A673 (cell line): ENCODE data around the gene SERPINC1. TPM values are rescaled to one million over a fixed set of nuclear protein-coding genes. Genes with fewer than 3 reads are reported as not detected.

Experiments used
- BruUV-seq: library from RNA; stranded (reverse); fragments of 400-500 nt; replicated peaks from 2 replicates; lab custom pipeline; 2021; lab: Mats Ljungman, UMichigan
- CTCF ChIA-PET: fragments of 300-600 bp; sonication (Branson Sonifier 250); formaldehyde crosslinking; loops from one replicate; lab custom pipeline; 2022; ENCODE audit warnings: antibody characterized with exemption; lab: Charles Lee
- POLR2A ChIA-PET: fragments of 300-600 bp; sonication (Branson Sonifier 250); formaldehyde crosslinking; loops from one replicate; lab custom pipeline; 2022; ENCODE audit warnings: antibody characterized with exemption; ENCODE audit not compliant: low non-redundant PET; lab: Charles Lee
- DNase-seq: peaks from one replicate; pipeline ENCODE4 v3.0.0-alpha.2; 2015; ENCODE audit warnings: low spot score
- H3K27ac ChIP-seq: fragments of 200-600 bp; sonication (generic); 2 replicates; pipeline ENCODE4 v1.5.1; 2016; ENCODE audit warnings: mixed run types, low read depth, mild to moderate bottlenecking, mixed read lengths, antibody characterized with exemption, low read length; ENCODE audit not compliant: poor library complexity, severe bottlenecking
- H3K27me3 ChIP-seq: fragments of 200-600 bp; sonication (generic); replicated peaks from 2 replicates; pipeline ENCODE4 v1.6.1; 2017; ENCODE audit warnings: mixed run types, low read depth, mild to moderate bottlenecking, mixed read lengths, antibody characterized with exemption, low read length; ENCODE audit not compliant: insufficient read depth, poor library complexity
- H3K36me3 ChIP-seq: fragments of 200-600 bp; sonication (generic); 2 replicates; pipeline ENCODE4 v1.6.1; 2016; ENCODE audit warnings: mixed run types, mild to moderate bottlenecking, mixed read lengths, antibody characterized with exemption, low read length; ENCODE audit not compliant: insufficient read depth, poor library complexity, severe bottlenecking
- H3K4me1 ChIP-seq: fragments of 200-600 bp; sonication (generic); 2 replicates; pipeline ENCODE4 v1.6.1; 2017; ENCODE audit warnings: mixed run types, mild to moderate bottlenecking, mixed read lengths, antibody characterized with exemption, low read length; ENCODE audit not compliant: insufficient read depth, poor library complexity, severe bottlenecking
- H3K4me3 ChIP-seq: fragments of 200-600 bp; sonication (generic); 2 replicates; pipeline ENCODE4 v1.5.1; 2016; ENCODE audit warnings: low read depth, mixed run types, mild to moderate bottlenecking, mixed read lengths, low read length; ENCODE audit not compliant: poor library complexity, severe bottlenecking
- H3K9me3 ChIP-seq: fragments of 200-600 bp; sonication (generic); 2 replicates; pipeline ENCODE4 v1.6.1; 2016; ENCODE audit warnings: mixed run types, low read depth, mild to moderate bottlenecking, mixed read lengths, antibody characterized with exemption, low read length; ENCODE audit not compliant: poor library complexity, severe bottlenecking
- CTCF ChIP-seq: fragments of 300-800, 200-600 bp; sonication (generic); conservative IDR thresholded peaks from 2 replicates; pipeline ENCODE4 v1.5.1; 2017; ENCODE audit warnings: low read depth, mild to moderate bottlenecking, antibody characterized with exemption, low read length, moderate library complexity, mixed read lengths
- EZH2 ChIP-seq: fragments of 200-600 bp; sonication (generic); IDR thresholded peaks from 2 replicates; pipeline ENCODE4 v1.6.1; 2017; ENCODE audit warnings: borderline replicate concordance, low read depth, mild to moderate bottlenecking, mixed read lengths, antibody characterized with exemption, low read length; ENCODE audit not compliant: poor library complexity, severe bottlenecking
- intact Hi-C: fragments of 100-400 bp; cut with micrococcal nuclease; formaldehyde crosslinking; loops from one replicate; pipeline ENCODE4 v1.10.0; 2022; ENCODE audit not compliant: unreplicated experiment
- total RNA-seq: library from RNA; stranded (reverse); gene quantifications from 2 replicates; pipeline ENCODE4 v1.2.3, GENCODE V29; 2021

The SERPINC1 gene
- total RNA-seq, 1 experiment from 2014 or later = not detected

DNA sequence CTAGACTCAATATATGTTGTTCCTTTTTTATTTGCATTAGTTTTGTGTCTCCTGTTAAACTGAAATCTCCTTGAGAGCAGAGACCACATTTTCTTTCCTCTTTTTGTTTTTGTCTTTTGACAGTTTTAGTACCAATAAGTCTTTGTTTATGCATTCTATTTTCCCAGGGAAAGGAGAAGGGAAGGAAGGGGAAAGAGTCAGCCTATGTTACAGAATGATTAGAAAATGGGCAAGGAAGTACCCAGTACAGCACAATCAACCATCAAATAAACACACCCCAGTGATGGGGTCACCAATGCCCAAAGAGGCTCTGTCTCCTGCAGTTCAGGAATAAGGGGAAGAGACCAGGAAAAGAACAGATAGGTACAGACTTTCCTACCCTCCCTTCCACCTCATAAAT is 38.9 kb downstream of the SERPINC1 start:
- Histone ChIP-seq H3K27me3 (no peaks in the 10 kb centered on the region), H3K27ac (no peak overlapping the region), H3K36me3 (peaks cover 10% of the 10 kb centered on the region), H3K4me3 (no peak overlapping the region), H3K9me3 (no peaks in the 10 kb centered on the region), H3K4me1 (no peaks in the 10 kb centered on the region)
- BruUV-seq = no TSS peak
- DNase-seq = no peak
- no peak for TF ChIP-seq CTCF
- no peak for TF ChIP-seq EZH2
- intact Hi-C loops = no loop called here
- POLR2A ChIA-PET = no interaction called here
- CTCF ChIA-PET = no interaction called here

- peaks cover under 1% of the 10 kb centered on the region for H3K4me1 ChIP-seq
- intact Hi-C loops = no loop called here
- H3K4me3 ChIP-seq = no peak overlapping the region
- TF ChIP-seq CTCF (no peak), EZH2 (no peak)
- ChIA-PET POLR2A (no interaction called here), CTCF (no interaction called here)
- peaks cover 10% of the 10 kb centered on the region for H3K36me3 ChIP-seq
- H3K27ac ChIP-seq = no peak overlapping the region
- DNase-seq = no peak
- no peaks in the 10 kb centered on the region for H3K9me3 ChIP-seq
- no TSS peak for BruUV-seq
- no peaks in the 10 kb centered on the region for H3K27me3 ChIP-seq
These were observed 40.4 kb downstream of the SERPINC1 start for GRCh38 chr1:173876732-173877131.

GRCh38 chr1:173871500-173871899 is 45.6 kb downstream of the SERPINC1 start:
- TF ChIP-seq EZH2 (no peak), CTCF (no peak)
- CTCF ChIA-PET = no interaction called here

More at GRCh38 chr1:173871500-173871899, 45.6 kb downstream of the SERPINC1 start:
- no peak overlapping the region for H3K27ac ChIP-seq
- BruUV-seq = no TSS peak
- POLR2A ChIA-PET = no interaction called here
- H3K4me1 ChIP-seq = peaks cover 22% of the 10 kb centered on the region
- no peak for DNase-seq
- H3K27me3 ChIP-seq = no peaks in the 10 kb centered on the region
- H3K4me3 ChIP-seq = no peak overlapping the region
- H3K36me3 ChIP-seq = peaks cover 28% of the 10 kb centered on the region
- H3K9me3 ChIP-seq = no peaks in the 10 kb centered on the region
- intact Hi-C loops = no loop called here
